VCaP (cell line): ENCODE data around the gene SLC22A4.

Source experiments
- H3K27ac ChIP-seq: fragments of 450-650 bp; 2 replicates; pipeline ENCODE4 v1.5.1; 2017
- TF ChIP-seq, protein P1 (sequence below): fragments of 450-650 bp; conservative IDR thresholded peaks from 2 replicates; pipeline ENCODE4 v1.5.1; 2017; ENCODE audit warnings: mild to moderate bottlenecking, moderate library complexity

SLC22A4 gene

DNA sequence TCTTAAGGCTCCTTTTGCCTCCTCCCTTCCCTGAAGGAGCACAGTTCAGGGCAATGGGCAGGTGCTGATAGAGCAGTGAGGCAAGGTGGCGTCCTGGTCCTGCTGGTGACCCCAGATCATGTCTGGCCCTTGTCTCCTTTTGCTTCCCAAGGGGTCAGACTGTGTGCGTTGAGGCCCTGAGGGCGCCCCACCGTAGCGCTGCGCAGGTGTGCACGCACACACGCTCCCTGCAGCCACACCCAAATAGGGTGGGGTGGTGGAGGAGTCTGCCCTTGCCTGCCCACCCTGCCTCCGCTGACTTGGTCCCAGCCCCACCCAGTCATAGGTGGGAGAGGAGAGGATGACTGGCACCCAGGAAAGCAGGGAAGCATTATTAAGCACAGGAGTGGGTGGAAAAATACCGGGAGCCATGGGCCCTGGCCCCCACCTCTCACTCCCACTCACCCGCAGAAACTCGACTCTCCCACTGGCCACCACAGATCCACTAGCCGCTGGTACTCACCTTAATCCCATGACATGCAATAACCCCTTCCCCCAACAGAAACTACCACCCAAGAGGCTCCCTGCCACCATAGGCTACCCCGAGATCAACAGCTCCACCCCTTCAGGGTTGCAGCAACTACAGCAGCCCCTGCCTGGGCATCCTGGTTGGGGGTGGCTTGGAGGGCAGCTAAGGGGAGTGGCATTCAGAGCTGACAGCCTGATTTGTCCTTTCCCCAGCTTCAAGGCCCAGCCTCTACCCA lies 20.0 kb upstream of the SLC22A4 start:
- TF ChIP-seq, protein P1, sequence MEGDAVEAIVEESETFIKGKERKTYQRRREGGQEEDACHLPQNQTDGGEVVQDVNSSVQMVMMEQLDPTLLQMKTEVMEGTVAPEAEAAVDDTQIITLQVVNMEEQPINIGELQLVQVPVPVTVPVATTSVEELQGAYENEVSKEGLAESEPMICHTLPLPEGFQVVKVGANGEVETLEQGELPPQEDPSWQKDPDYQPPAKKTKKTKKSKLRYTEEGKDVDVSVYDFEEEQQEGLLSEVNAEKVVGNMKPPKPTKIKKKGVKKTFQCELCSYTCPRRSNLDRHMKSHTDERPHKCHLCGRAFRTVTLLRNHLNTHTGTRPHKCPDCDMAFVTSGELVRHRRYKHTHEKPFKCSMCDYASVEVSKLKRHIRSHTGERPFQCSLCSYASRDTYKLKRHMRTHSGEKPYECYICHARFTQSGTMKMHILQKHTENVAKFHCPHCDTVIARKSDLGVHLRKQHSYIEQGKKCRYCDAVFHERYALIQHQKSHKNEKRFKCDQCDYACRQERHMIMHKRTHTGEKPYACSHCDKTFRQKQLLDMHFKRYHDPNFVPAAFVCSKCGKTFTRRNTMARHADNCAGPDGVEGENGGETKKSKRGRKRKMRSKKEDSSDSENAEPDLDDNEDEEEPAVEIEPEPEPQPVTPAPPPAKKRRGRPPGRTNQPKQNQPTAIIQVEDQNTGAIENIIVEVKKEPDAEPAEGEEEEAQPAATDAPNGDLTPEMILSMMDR: no peak
- no peak overlapping the region for H3K27ac ChIP-seq

DNA sequence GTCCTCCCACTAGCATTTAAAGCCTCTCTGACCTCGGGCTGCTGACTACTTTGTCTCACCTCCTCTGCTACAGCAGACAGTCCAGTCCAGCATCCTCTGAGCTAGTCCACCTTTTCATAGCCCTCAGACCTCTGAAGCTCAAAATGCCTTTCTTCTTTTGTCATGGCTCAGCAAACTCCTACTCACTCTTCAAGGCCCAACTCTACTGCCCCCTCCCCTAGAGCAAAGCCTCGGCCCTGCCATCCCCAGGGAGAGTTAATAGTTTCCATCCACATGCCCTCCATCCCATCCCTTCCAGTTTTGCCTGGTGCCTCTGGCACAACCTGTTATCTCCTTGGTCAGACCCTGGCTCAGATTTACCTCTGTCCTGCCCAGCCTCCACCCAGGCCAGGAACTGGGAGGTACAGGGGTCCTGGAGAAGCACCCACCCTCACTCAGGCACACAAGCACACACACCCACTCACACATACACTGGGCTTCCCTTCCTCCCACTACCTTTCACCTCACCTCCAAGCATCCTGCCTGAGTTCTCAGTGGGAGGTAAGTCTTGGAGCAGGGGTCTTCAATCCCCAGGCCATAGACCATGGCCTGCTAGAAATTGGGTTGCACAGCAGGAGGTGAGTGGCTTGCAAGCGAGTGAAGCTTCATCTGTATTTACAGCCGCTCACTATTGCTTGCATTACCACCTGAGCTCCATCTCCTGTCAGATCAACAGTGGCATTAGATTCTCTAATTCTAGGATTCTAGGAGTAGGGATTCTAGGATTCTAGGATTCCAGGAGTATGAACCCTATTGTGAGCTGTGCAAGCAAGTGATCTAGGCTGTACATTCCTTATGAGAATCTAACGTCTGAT lies 18.6 kb upstream of the SLC22A4 start:
- no peak overlapping the region for H3K27ac ChIP-seq
- TF ChIP-seq, protein P1: no peak

DNA sequence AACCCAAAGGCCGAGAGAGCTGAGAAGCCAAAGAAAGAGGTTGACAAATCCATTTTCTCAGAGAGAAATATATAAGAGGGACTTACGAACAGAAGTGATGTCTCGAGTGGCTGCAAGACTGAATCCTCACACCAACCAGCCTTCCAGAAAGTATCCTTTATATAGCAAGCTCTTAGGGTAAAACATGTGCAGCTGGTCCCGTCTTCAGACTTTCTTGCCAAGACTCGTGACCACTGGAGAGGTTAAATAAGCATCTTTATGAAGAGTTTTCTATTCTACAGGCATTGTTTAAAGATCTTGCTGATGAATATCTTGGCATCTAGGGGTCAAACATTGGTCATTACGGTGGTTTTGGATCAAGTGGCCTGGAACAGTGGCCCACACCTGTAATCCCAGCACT lies 16.9 kb upstream of the SLC22A4 start:
- no peak overlapping the region for H3K27ac ChIP-seq
- TF ChIP-seq, protein P1: no peak

DNA sequence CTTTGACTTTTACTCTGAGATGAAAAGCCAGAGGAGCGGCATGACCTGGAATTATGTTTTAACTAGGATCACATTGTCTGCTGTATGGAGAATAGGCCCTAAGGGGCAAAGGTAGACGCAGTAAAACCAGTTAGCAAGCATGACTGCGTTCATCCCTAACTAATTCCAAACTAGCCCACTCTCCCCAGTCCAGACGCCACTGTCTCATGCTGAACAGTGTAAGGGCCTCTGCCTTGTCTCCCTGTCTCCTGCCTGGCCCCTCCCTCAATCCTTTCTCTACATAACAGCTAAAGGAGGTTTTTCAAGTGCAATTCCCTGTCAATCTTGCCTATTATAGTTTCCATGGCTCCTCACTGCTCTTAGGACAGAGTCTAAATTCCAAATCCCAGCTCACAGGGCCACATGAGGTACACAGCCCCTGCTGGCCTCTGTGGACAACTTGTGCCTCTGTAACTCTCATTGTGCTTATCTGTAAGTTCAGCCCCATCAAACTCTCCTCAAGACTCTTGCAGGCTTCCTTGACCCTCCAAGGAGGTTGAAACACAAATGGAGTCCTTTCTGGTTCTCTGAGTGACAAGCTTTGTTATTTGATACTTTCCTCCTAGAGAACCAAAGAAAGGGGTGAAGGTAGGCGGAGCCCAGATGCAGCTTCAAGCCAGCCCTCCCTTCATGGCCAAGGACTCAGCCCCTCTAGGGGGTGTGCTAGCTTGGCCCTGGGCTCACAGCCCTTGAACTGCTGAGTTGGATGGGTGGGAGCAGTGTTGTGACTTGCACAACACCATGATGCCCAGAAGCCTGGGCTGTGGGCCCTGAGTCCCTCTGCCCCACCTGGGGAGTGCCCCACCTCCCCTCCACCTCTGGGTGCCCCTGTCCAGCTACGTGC lies 16.0 kb upstream of the SLC22A4 start:
- H3K27ac ChIP-seq: no peak overlapping the region
- TF ChIP-seq, protein P1: no peak

DNA sequence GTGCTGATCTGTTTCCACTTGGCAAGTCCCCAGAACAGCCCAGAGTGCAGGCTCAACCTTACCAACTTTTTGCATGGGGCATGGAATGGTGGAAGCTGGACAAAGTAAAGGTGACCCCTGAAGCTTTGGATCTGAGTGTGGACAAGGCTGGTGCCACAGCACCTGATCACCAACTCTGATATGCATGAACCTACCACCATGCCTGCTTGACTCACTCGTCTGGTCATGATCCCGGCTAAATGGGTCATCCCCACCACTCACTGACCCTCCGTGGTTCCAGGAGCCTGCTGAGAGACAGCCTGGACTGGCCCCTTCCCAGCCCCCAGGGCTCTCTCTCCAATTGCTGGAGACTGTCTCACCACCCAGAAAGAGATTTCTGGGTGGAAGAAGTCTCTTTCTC lies 14.4 kb upstream of the SLC22A4 start:
- no peak overlapping the region for H3K27ac ChIP-seq
- TF ChIP-seq, protein P1: no peak

DNA sequence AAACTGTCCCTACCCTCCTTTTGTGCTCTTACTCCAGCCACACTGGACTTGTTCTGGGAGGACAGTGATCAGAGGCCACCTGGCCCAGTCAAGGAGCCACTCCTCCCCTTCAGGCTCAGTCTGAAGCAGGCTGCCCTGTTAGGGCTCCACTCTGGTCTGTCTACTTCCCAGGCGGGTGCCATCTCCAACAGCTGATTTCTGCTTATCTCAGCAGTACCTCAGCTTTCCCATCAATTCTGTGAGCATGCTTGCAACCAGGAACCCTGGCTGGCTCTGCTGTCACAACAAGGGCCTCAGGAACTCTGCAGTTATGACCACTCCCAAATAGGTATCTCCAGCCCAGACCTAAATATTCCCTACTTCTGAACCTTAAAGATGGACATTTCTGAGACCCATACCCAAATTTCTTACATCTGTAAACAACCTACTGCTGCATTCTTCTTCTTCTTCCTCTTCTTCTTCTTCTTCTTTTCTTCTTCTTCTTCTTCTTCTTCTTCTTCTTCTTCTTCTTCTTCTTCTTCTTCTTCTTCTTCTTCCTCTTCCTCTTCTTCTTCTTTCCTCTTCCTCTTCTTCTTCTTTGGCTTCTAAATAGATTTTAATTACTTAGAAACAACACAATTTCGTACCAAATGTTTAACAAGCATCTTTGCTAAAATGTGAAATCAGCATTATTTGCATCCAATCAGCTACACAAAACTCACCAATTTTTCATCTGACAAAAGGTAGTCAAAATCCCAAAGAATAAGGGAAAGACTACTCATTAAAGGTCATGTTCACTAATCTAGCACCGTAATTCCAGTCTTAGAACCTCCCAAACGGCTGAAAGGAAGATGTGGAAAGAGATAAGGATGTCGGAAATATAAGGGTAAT lies 13.6 kb upstream of the SLC22A4 start:
- H3K27ac ChIP-seq: no peak overlapping the region
- TF ChIP-seq, protein P1: no peak
